SK-N-SH (cell line): ENCODE measurements around the gene MTIF2. TPM values are rescaled to one million over a fixed set of nuclear protein-coding genes. Genes with fewer than 3 reads are reported as not detected.

ENCODE experiments used
- CTCF ChIA-PET: fragments of 300-600, 350-600 bp; formaldehyde crosslinking; extraction: SDS; loops from one replicate; lab custom pipeline; 2021; lab: Yijun Ruan, JAX
- POLR2A ChIA-PET: fragments of 350-600 bp; sonication (Branson Sonifier 250); formaldehyde crosslinking; extraction: SDS; loops from one replicate; lab custom pipeline; 2020; ENCODE audit warnings: antibody characterized with exemption, inconsistent platforms; lab: Yijun Ruan, JAX
- DNase-seq: peaks from one replicate; pipeline ENCODE4 v3.0.0; 2012
- H2AFZ ChIP-seq: fragments of 200-600 bp; sonication (generic); 2 replicates; pipeline ENCODE4 v1.8.1; 2016; ENCODE audit warnings: antibody characterized with exemption, mild to moderate bottlenecking, low read depth
- H3F3A ChIP-seq: fragments of 200-600 bp; sonication (generic); replicated peaks from 2 replicates; pipeline ENCODE3; 2016; ENCODE audit warnings: antibody characterized with exemption, mild to moderate bottlenecking; ENCODE audit not compliant: insufficient read depth
- H3K27ac ChIP-seq, 2 experiments: fragments of 200-500 bp in 1 of 2; fragments of 200-600 bp in 1 of 2; sonication (Bioruptor generic) in 1 of 2; sonication (generic), shearing (Covaris generic) in 1 of 2; 2 replicates each; pipeline versions ENCODE4 v1.5.1 to v1.6.1; 2014 to 2016; ENCODE audit warnings: low read depth in 2 of 2, inconsistent platforms in 1 of 2, low read length in 1 of 2, mild to moderate bottlenecking in 1 of 2, mixed read lengths in 1 of 2
- H3K27me3 ChIP-seq: fragments of 200-600 bp; sonication (generic), shearing (Covaris generic); 2 replicates; pipeline ENCODE4 v1.6.1; 2016; ENCODE audit warnings: mixed run types; ENCODE audit not compliant: insufficient read depth
- H3K36me3 ChIP-seq, 2 experiments: fragments of 200-500 bp in 1 of 2; fragments of 200-600 bp in 1 of 2; sonication (Bioruptor generic) in 1 of 2; sonication (generic) in 1 of 2; replicated peaks in 1 of 2; 2 replicates each; pipeline versions ENCODE3 to v1.5.1; 2014 to 2016; ENCODE audit warnings: low read length in 1 of 2, mild to moderate bottlenecking in 1 of 2; ENCODE audit not compliant: insufficient read depth in 2 of 2, control insufficient read depth in 1 of 2
- H3K4me1 ChIP-seq, 2 experiments: fragments of 200-500 bp in 1 of 2; fragments of 200-600 bp in 1 of 2; sonication (Bioruptor generic) in 1 of 2; sonication (generic), shearing (Covaris generic) in 1 of 2; 2 replicates each; pipeline versions ENCODE4 v1.5.1 to v1.6.1; 2014 to 2016; ENCODE audit warnings: low read depth in 1 of 2, low read length in 1 of 2, mixed run types in 1 of 2; ENCODE audit not compliant: insufficient read depth in 2 of 2, control insufficient read depth in 1 of 2
- H3K4me2 ChIP-seq: fragments of 200-600 bp; sonication (generic), shearing (Covaris generic); 2 replicates; pipeline ENCODE4 v1.6.1; 2017; ENCODE audit warnings: mixed run types
- H3K4me3 ChIP-seq, 2 experiments: fragments of 200-500 bp in 1 of 2; fragments of 200-600 bp in 1 of 2; sonication (Bioruptor generic) in 1 of 2; sonication (generic), shearing (Covaris generic) in 1 of 2; 2 replicates each; pipeline versions ENCODE4 v1.5.1 to v1.8.1; 2014 to 2016; ENCODE audit warnings: low read depth in 2 of 2, inconsistent platforms in 1 of 2, low read length in 1 of 2, mild to moderate bottlenecking in 1 of 2, mixed read lengths in 1 of 2, moderate library complexity in 1 of 2
- H3K79me2 ChIP-seq: fragments of 200-600 bp; sonication (generic); 2 replicates; pipeline ENCODE4 v1.8.1; 2017; ENCODE audit warnings: mild to moderate bottlenecking; ENCODE audit not compliant: insufficient read depth
- H3K9ac ChIP-seq: fragments of 200-600 bp; sonication (generic); 2 replicates; pipeline ENCODE4 v1.6.1; 2017; ENCODE audit warnings: mixed run types
- H3K9me2 ChIP-seq: fragments of 200-600 bp; sonication (generic); 2 replicates; pipeline ENCODE4 v1.6.1; 2017; ENCODE audit warnings: mixed run types
- H3K9me3 ChIP-seq: fragments of 200-600 bp; sonication (generic); 2 replicates; pipeline ENCODE4 v1.6.1; 2017; ENCODE audit warnings: mixed run types, mild to moderate bottlenecking, moderate library complexity
- H4K20me1 ChIP-seq: fragments of 200-600 bp; sonication (generic); 2 replicates; pipeline ENCODE4 v1.6.1; 2017; ENCODE audit warnings: mild to moderate bottlenecking, mixed run types; ENCODE audit not compliant: insufficient read depth
- ELF1 ChIP-seq: IDR thresholded peaks from 2 replicates; pipeline ENCODE4 v1.4.0; 2012
- FOSL2 ChIP-seq: IDR thresholded peaks from 2 replicates; pipeline ENCODE4 v1.4.0; 2012; ENCODE audit warnings: low read depth, mild to moderate bottlenecking, moderate library complexity, borderline replicate concordance
- FOXM1 ChIP-seq: IDR thresholded peaks from 2 replicates; pipeline ENCODE4 v1.4.0; 2012; ENCODE audit warnings: low read depth, mild to moderate bottlenecking
- IRF3 ChIP-seq: fragments of 150-350 bp; IDR thresholded peaks from 2 replicates; pipeline ENCODE4 v1.6.1; 2016; ENCODE audit warnings: mild to moderate bottlenecking, low read depth, low read length
- JUND ChIP-seq: IDR thresholded peaks from 2 replicates; pipeline ENCODE4 v1.4.0; 2012
- MAX ChIP-seq: IDR thresholded peaks from 2 replicates; pipeline ENCODE4 v1.4.0; 2012; ENCODE audit warnings: low read depth
- POLR2AphosphoS5 ChIP-seq: IDR thresholded peaks from 2 replicates; pipeline ENCODE4 v1.6.1; 2012; ENCODE audit warnings: low read depth, low read length
- RCOR1 ChIP-seq: fragments of 150-350 bp; IDR thresholded peaks from 2 replicates; pipeline ENCODE4 v1.6.1; 2017; ENCODE audit warnings: antibody characterized with exemption, low read length
- REST ChIP-seq: IDR thresholded peaks from 2 replicates; pipeline ENCODE4 v1.6.1; 2012; ENCODE audit warnings: mild to moderate bottlenecking, low read depth, low read length, moderate library complexity
- RFX5 ChIP-seq: IDR thresholded peaks from 2 replicates; pipeline ENCODE4 v1.6.1; 2012; ENCODE audit warnings: mild to moderate bottlenecking, improper control_type of control experiment, low read length
- SIN3A ChIP-seq: IDR thresholded peaks from 2 replicates; pipeline ENCODE4 v1.6.1; 2012; ENCODE audit warnings: low read depth, mild to moderate bottlenecking, low read length, moderate library complexity, borderline replicate concordance
- TAF1 ChIP-seq: IDR thresholded peaks from 2 replicates; pipeline ENCODE4 v1.6.1; 2012; ENCODE audit warnings: low read depth, mild to moderate bottlenecking, low read length, moderate library complexity, borderline replicate concordance
- TEAD4 ChIP-seq: IDR thresholded peaks from 2 replicates; pipeline ENCODE4 v1.4.0; 2012; ENCODE audit warnings: mild to moderate bottlenecking, borderline replicate concordance; ENCODE audit not compliant: insufficient read depth
- USF2 ChIP-seq: fragments of 150-350 bp; IDR thresholded peaks from 2 replicates; pipeline ENCODE4 v1.6.1; 2017; ENCODE audit warnings: antibody characterized with exemption, low read length, low read depth, borderline replicate concordance
- ZBTB33 ChIP-seq: IDR thresholded peaks from 2 replicates; pipeline ENCODE4 v1.4.0; 2012; ENCODE audit warnings: low read depth, borderline replicate concordance
- WGBS: methylation state at CpG from one replicate; pipeline ENCODE4 v1.1.6; 2017; ENCODE audit warnings: low lambda C conversion rate; 5-methylcytosine and 5-hydroxymethylcytosine counted together
- polyA plus RNA-seq, 3 experiments: library from polyadenylated mRNA; depleted of rRNA; stranded (reverse); fragments of >200 nt; gene quantifications; 2 replicates each; pipeline ENCODE4 v1.2.3, GENCODE V29; 2012

MTIF2 gene
- polyA plus RNA-seq, 1 of the 3 experiments (the other 2 are of a cell fraction) = 12.9 TPM

GRCh38 chr2:55225481-55226020, 43.5 kb downstream of the MTIF2 start:
- Histone ChIP-seq H3K27me3 (no peaks in the 10 kb centered on the region), H4K20me1 (no peaks in the 10 kb centered on the region), H3K9me2 (no peaks in the 10 kb centered on the region), H3K9me3 (no peaks in the 10 kb centered on the region), H2AFZ (no peak overlapping the region), H3F3A (peaks cover 7% of the 10 kb centered on the region), H3K4me3 (no peak overlapping the region), H3K79me2 (peaks cover 28% of the 10 kb centered on the region; the same call in 1 of the 2 replicates), H3K36me3 (peaks cover 10 to 19% of the 10 kb centered on the region in 2 experiments), H3K4me2 (no peak overlapping the region), H3K4me1 (peaks cover 0 to 3% of the 10 kb centered on the region in 2 experiments; a peak in 1 of 4 replicates), H3K27ac (no peak overlapping the region), H3K9ac (no peak overlapping the region)
- CTCF ChIA-PET = interaction anchor here (1.0 kb wide), 1 partner anchor 302 kb away, joined by 3 read pairs; no protein-coding TSS in a partner anchor
- TF ChIP-seq MAX = no peak
- DNase-seq = no peak
- 94% methylated on average over 18 of the region's 19 CpGs for WGBS
- POLR2A ChIA-PET = interaction anchor here (1.3 kb wide), 1 partner anchor 175 kb away, joined by 3 read pairs; the partner anchor contains the start of gene RTN4

GRCh38 chr2:55224761-55225261, 44.2 kb downstream of the MTIF2 start:
- TF ChIP-seq SIN3A (no peak), TAF1 (no peak), RFX5 (no peak), JUND (no peak), FOXM1 (no peak), REST (no peak), IRF3 (no peak), USF2 (no peak), FOSL2 (no peak), POLR2AphosphoS5 (no peak), ZBTB33 (no peak), RCOR1 (no peak), TEAD4 (no peak), ELF1 (no peak)
- H4K20me1 ChIP-seq = no peaks in the 10 kb centered on the region
- ChIA-PET POLR2A (interaction anchor here (1.3 kb wide), 1 partner anchor 174 kb away, joined by 3 read pairs; the partner anchor contains the start of gene RTN4), CTCF (interaction anchor here (0.9 to 1.0 kb wide), 2 partner anchors 301 to 386 kb away, joined by 3 read pairs; no protein-coding TSS in a partner anchor)
- H2AFZ ChIP-seq = no peak overlapping the region
- H3K27ac ChIP-seq = no peak overlapping the region
- H3K27me3 ChIP-seq = no peaks in the 10 kb centered on the region
- H3K9me3 ChIP-seq = no peaks in the 10 kb centered on the region
- WGBS = 87% methylated on average over 9 of the region's 19 CpGs
- H3K4me1 ChIP-seq = peaks cover 0 to 3% of the 10 kb centered on the region in 2 experiments; a peak in 1 of 4 replicates
- H3K9ac ChIP-seq = no peak overlapping the region
- peaks cover 21% of the 10 kb centered on the region; the same call in 1 of the 2 replicates for H3K79me2 ChIP-seq
- H3K9me2 ChIP-seq = no peaks in the 10 kb centered on the region
- DNase-seq = peak; percentile 31
- peaks cover 10 to 19% of the 10 kb centered on the region in 2 experiments for H3K36me3 ChIP-seq
- no peak overlapping the region for H3K4me3 ChIP-seq
- peaks cover 7% of the 10 kb centered on the region for H3F3A ChIP-seq
- no peak overlapping the region for H3K4me2 ChIP-seq
